Stimulated activated effector memory CD8-positive, alpha-beta T cell treated with anti-CD3 and anti-CD28 coated beads, Interleukin-12 subunit alpha, Interleukin-12 subunit beta, amount 100 ng/mL, for 72 hours (primary cell): ENCODE data around the gene PHF20.
A peak's percentile ranks its signal among the peaks of the same experiment; 100 is the strongest.
"Not testable (repeated sequence)": the region's sequence is repeated elsewhere in the genome, so short reads cannot be mapped to it uniquely, and the experiment has no call there.

Experiments
- ATAC-seq: fragments of 150-1000 bp; cut with Tn5 transposase; 2 replicates; pipeline ENCODE4 v1.10.0; 2021
- DNase-seq, 2 donors: peaks; one replicate each; pipeline ENCODE4 v3.0.0; 2021 to 2022; ENCODE audit warnings: low spot score in 2 of 2
- H3K27ac Mint-ChIP-seq: one replicate; pipeline ENCODE4 v1.8.0; 2022; ENCODE audit warnings: mild to moderate bottlenecking, mixed read lengths
- H3K36me3 Mint-ChIP-seq: one replicate; pipeline ENCODE4 v1.8.0; 2022; ENCODE audit warnings: mild to moderate bottlenecking, mixed read lengths
- H3K4me1 Mint-ChIP-seq: one replicate; pipeline ENCODE4 v1.8.0; 2022; ENCODE audit warnings: mixed read lengths
- H3K4me3 Mint-ChIP-seq: one replicate; pipeline ENCODE4 v1.8.0; 2022; ENCODE audit warnings: mild to moderate bottlenecking, mixed read lengths
- H3K9me3 Mint-ChIP-seq: one replicate; pipeline ENCODE4 v1.8.0; 2022; ENCODE audit warnings: mixed read lengths

The PHF20 gene

DNA sequence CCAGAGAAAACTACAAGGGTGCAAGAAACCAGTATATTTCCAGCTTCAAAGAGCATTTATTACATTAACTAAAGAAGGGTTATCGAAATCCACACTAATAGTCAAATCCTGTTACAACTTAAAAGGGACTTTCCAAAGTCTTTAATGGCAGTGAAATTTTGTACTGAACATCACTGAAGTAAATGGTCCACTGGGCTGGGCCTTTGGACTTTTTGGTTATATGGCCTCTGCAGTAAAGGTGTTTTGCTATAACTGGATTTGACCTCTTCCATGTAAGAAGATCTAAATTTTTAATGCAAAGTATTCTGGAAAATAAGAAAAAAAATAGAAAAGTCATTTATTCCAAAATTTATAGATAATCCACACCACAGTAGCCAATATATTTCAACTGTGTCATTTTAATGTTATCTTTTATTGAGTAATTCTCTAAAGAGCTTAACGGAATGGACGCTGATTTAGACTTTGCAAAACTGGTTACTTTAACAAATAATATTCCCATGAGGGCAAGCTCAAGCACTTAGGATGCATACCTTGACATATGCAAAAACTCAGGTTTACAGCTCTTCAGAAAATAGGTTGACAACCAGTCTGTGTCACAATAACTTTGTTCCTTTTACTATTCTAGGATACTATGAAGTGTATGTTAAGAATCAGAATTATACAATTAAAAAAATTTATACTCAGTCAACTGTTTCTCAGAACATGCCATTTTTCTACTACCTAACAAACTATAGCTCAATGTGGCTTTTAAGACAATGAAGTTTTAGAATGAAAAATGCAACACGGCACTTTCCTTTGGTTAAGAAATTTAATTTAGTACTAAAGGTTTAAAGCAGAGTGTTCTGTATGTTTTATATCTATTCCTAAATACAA, 36.8 kb upstream of the PHF20 start:
- Mint-ChIP-seq H3K27ac (peak overlapping the region; percentile 100), H3K4me3 (peak overlapping the region; percentile 85), H3K4me1 (peaks cover 63% of the 10 kb centered on the region), H3K9me3 (no peaks in the 10 kb centered on the region), H3K36me3 (peaks cover 100% of the 10 kb centered on the region)
- ATAC-seq, result no peak
- DNase-seq, result no peak

DNA sequence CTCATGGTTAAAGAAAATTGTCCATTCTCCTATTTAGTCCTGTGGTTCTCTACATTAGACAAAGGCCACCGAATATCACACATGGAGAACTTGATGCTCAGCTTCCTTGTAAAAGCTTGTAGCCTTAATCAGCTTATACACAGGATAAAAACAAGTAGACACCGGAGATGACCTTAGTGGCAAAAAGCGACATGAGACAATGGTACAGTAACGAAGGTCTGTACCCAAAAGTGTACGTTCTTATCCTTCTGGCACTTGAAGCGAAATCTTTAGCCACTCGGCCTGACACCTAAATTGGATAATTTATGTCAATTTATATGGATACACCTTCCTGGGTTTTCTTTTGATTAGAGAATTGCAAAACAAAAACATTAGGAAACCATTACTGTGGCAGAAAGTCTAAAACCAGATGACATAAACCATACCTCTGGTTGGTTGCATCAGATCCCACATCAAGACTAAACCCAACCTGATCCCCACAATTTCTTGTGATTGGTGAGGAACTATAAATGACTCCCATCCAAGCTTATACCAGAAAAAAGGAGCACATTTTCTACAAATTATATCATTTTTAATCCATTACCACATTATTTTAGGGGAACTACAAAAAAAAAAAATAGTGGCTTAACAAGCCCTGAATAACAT, 35.9 kb upstream of the PHF20 start:
- ATAC-seq (peak; percentile 18), DNase-seq (no peak)
- peak overlapping the region; percentile 100 for H3K27ac Mint-ChIP-seq
- H3K4me1 Mint-ChIP-seq, result peaks cover 65% of the 10 kb centered on the region
- H3K4me3 Mint-ChIP-seq, result peak overlapping the region; percentile 85
- peaks cover 100% of the 10 kb centered on the region for H3K36me3 Mint-ChIP-seq
- H3K9me3 Mint-ChIP-seq, result no peaks in the 10 kb centered on the region

DNA sequence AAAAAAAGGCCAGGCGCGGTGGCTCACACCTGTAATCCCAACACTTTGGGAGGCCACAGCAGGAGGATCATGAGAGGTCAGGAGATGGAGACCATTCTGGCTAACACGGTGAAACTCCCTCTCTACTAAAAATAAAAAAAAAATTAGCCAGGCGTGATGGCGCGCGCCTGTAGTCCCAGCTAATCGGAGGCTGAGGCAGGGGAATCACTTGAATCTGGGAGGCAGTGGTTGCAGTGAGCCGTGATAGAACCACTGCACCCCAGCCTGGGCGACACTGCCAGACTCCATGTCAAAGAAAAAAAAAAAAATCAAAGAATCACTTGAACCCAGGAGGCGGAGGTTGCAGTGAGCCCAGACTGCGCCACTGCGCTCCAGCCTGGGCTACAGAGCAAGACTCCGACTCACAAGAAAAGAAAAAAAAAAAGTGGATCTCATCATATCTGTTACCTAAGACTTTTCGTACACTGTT, 33.9 kb upstream of the PHF20 start:
- Mint-ChIP-seq H3K36me3 (peaks cover 100% of the 10 kb centered on the region), H3K9me3 (no peaks in the 10 kb centered on the region), H3K4me3 (peak overlapping the region; percentile 85), H3K27ac (peak overlapping the region; percentile 100), H3K4me1 (peaks cover 73% of the 10 kb centered on the region)
- ATAC-seq (no peak), DNase-seq (no peak)

DNA sequence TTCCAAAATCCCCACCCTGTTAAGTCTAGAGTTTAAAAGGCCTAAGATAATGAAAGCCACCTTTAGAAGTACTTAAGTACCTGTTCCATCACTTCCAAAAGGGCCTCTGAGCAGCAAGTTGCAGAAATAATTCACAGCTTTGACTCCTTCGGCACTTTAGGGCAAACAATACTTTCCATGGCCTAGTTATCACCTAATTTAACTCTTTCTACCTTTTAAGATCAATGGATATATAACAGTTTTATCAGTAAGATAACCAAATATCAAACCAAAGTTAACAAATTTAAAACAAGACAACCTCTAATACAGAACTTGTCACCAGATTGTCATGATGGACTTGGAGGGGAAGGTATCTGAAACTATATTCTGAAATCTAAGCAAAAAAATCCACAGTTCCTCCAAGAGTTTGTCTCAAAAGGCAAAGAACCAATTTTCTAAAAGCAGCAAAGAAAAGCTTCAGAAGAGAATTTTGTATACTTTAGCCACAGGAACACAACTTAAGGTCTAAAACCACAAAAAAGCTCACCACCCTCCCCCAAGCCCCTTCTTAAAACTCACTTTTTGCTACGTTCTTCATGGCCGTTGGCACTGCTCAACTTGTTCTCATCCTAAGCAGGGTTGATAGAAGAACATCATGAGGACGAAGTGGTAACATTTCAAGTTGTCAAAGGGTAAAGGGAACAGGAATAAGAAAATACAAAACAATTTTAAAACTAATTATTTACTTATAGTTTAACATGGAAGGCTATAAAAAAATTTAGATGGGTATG, 33.2 kb upstream of the PHF20 start:
- ATAC-seq (no peak), DNase-seq (no peak)
- Mint-ChIP-seq H3K27ac (peak overlapping the region; percentile 100), H3K36me3 (peaks cover 97% of the 10 kb centered on the region), H3K4me1 (peaks cover 73% of the 10 kb centered on the region), H3K4me3 (peak overlapping the region; percentile 85), H3K9me3 (no peaks in the 10 kb centered on the region)

DNA sequence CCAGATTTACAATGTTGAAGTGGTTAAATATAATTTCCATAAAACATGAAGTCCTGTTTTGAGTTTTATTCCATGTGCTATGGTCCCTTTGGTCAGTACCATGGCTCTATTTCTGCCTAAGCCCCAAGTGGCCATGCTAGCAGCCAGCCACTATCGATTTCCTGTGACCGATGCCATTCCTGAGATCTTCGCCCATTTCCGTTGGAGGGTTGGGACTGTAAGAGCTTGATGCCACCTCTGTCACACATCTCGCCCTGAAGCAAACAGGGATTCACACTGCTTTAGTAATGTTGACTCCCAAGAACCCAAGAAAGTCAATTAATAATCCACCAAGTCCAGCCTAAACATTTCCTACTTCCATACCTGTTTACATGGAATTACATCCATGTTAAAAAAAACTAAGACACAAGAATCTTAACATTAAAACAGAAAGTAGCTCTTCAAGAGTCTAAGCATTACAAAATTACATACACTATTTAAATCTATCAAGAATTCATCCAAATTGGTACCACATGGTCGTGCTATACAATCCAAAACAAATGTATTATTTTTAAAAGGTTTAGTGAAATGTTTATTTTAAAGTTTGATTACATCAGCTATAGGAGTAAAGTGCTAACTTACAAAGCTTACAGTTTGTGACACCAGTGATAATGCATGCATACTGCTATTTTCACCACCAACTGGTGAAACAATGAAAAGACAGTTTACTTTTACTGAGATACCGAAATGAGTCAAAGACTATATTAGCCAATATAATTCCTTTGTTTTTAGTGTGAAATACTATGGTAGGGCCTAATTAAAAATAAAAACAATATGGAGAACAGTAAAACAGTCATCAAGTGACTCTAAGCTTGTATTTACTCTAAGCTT, 32.3 kb upstream of the PHF20 start:
- H3K9me3 Mint-ChIP-seq, result no peaks in the 10 kb centered on the region
- H3K4me1 Mint-ChIP-seq, result peaks cover 73% of the 10 kb centered on the region
- ATAC-seq, result no peak
- peak overlapping the region; percentile 85 for H3K4me3 Mint-ChIP-seq
- H3K27ac Mint-ChIP-seq, result peak overlapping the region; percentile 100
- DNase-seq, result no peak
- H3K36me3 Mint-ChIP-seq, result peaks cover 94% of the 10 kb centered on the region

DNA sequence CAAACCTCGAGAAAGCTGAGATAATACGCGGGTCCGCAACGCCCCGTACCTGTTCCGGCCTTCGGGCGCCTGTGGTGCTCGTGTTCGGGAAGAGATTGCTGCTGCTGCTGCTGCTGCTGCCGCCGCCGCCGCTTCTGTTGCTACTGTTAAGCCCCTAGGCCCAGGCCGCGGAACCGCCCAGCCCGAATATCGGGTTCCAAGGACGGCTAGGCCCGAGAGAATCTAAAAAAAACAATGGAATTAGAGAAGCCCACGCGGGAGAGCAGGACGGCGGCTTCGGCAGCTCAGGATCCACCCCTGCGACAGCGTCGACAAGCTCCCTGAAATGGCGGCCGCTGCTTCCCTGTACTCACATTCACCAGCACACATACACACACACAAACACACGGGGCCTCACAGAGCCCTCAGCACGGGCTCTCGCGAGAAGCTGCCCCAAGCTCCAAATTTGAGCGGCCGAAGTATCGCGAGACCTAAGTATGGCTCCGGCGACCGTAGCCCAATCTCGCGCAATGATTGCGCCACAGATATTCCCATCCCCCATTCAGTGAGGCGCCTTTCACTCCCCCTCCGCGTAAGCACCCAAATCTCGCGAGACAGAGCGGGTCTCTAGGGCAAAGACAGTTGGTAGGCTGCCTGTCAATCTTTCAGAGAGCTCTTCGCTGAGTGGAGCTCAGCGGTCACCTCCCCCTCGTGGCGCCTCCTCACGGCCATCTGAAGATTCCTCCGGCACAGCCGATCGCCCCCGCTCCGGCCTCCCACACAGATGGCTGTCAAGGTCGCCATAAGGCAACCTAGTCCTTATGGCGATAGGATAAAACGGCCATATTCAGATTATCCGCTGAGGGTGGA, 29.7 kb upstream of the PHF20 start, which contains the start of gene RBM39:
Gene RBM39, minus strand, starts transcription at position 369 of the 849 bp plus-strand sequence. CDS start 1,386 bp downstream, outside the sequence.
- peak within 1 kb of the TSS; percentile 85 for H3K4me3 Mint-ChIP-seq
- H3K9me3 Mint-ChIP-seq, result no peaks in the 10 kb centered on the region
- H3K27ac Mint-ChIP-seq, result peak within 1 kb of the TSS; percentile 100
- H3K36me3 Mint-ChIP-seq, result peaks cover 68% of the 10 kb centered on the region
- peak; percentile 96 to 99 for DNase-seq
- ATAC-seq, result peak; percentile 91
- H3K4me1 Mint-ChIP-seq, result peaks cover 57% of the 10 kb centered on the region

DNA sequence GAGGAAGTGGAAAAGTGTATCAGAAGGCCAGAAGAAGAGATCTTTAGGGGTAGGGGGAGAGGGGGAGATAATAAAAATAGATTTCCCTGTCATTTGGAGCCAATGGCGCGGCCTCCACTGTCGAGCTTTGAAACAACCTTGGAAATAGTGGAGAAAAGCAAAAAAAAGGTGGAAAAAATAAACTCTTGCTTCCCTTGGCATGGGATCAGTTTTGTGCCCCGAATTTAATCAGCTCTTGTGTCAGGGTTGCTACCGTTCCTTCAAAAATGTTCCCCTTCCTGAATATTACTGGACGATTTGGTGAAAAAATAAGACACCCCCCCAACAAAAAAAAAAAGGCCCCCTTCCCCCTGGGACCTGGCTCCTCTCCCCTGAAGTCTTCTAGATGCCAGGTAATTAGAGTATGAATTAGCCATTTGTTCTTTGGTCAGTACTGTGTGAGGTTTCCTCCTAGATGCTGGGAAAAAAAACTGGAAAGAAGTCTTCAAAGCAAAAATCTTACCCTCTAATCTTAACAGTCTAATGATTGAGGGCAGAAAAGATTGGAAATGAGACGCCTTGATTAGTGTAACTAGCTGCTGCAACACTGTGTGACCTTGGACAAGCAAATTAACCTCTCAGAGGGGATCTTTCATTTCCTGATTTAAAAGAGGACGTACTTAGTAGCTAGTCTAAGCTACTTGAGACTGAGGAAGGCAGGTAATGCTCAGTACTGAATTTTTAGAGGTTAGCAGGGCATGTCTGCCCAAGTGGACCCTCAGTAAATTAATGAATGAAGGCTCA, 28.9 kb upstream of the PHF20 start:
- H3K4me3 Mint-ChIP-seq, result peak overlapping the region; percentile 85
- DNase-seq (no peak), ATAC-seq (no peak)
- H3K27ac Mint-ChIP-seq, result peak overlapping the region; percentile 100
- peaks cover 60% of the 10 kb centered on the region for H3K36me3 Mint-ChIP-seq
- no peaks in the 10 kb centered on the region for H3K9me3 Mint-ChIP-seq
- H3K4me1 Mint-ChIP-seq, result peaks cover 56% of the 10 kb centered on the region

DNA sequence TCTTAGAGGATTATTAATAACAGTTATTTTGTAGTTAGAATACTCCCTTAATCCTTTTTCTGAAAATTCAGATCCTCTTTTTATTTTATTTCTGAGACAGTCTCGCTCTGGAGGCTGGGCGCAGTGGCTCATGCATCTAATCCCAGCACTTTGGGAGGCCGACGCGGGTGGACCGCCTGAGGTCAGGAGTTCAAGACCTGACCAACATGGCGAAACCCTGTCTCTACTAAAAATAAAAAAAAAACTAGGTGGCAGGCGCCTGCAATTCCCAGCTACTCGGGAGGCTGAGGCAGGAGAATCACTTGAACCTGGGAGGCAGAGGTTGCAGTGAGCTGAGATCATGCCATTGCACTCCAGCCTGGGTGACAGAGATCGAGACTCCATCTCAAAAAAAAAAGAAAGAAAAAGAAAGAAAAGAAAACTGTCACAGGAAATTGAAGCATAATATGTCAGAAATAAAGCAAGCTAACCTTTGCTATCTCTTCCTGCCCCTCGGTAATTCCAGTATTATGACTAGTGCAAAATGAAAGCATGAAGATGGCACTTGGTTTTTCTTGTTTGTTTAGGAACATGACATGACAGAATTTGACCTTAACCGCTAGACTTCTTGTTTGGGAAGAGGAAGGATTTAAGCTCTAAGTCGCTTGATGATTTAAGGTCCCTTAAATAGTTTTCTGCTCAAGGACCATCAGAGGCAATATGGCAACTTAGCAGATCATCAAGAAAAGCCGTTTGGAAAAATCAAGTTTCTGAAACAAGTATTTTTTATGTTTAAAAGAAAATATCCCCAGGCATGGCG, 27.9 kb upstream of the PHF20 start:
- Mint-ChIP-seq H3K4me1 (peaks cover 47% of the 10 kb centered on the region), H3K4me3 (peak overlapping the region; percentile 85)
- peak in 1 of 2 donors; percentile 66 for DNase-seq

DNA sequence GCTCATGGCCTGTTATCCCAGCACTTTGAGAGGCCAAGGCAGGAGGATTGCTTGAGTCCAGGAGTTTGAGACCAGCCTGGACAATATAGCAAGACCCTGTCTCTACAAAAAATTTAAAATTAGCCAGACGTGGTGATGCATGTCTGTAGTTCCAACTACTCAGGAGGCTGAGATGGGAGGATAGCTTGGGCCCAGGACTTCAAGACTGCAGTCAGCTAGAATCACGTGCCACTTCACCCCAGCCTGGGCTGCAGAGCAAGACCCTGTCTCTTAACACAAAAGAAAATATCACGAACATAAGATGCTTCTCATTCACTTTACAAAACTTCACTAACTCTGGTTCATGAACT, 27.3 kb upstream of the PHF20 start:
- not testable (repeated sequence) for DNase-seq, ATAC-seq, H3K9me3 Mint-ChIP-seq
- peak overlapping the region; percentile 100 for H3K27ac Mint-ChIP-seq
- peak overlapping the region; percentile 85 for H3K4me3 Mint-ChIP-seq
- peaks cover 44% of the 10 kb centered on the region for H3K36me3 Mint-ChIP-seq
- H3K4me1 Mint-ChIP-seq, result peaks cover 42% of the 10 kb centered on the region

More for the DNA sequence above, 27.9 kb upstream of the PHF20 start:
- H3K36me3 Mint-ChIP-seq, result peaks cover 50% of the 10 kb centered on the region
- peak; percentile 1 for ATAC-seq
- peak overlapping the region; percentile 100 for H3K27ac Mint-ChIP-seq
- no peaks in the 10 kb centered on the region for H3K9me3 Mint-ChIP-seq

DNA sequence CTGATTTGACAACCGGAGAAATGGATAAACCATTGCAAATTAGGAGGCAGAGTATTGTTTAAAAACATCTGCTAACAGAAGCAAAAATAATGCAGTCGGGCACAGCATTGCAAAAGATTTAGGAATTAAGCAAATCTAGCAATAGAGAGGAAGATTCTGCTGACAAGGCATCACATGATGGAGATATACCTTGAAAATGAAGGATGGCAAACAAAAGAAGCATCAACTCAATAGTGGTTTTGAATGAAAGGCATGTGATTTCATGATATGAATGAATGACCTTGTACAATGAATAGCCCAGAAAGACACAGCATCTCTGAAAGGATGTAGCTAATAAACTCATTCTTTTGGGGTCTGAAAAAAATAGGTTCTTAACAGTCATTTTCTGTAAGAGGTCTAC, 21.2 kb upstream of the PHF20 start:
- Mint-ChIP-seq H3K4me3 (no peak overlapping the region), H3K9me3 (no peaks in the 10 kb centered on the region), H3K27ac (no peak overlapping the region), H3K4me1 (no peaks in the 10 kb centered on the region), H3K36me3 (no peaks in the 10 kb centered on the region)
- no peak for ATAC-seq
- no peak for DNase-seq

DNA sequence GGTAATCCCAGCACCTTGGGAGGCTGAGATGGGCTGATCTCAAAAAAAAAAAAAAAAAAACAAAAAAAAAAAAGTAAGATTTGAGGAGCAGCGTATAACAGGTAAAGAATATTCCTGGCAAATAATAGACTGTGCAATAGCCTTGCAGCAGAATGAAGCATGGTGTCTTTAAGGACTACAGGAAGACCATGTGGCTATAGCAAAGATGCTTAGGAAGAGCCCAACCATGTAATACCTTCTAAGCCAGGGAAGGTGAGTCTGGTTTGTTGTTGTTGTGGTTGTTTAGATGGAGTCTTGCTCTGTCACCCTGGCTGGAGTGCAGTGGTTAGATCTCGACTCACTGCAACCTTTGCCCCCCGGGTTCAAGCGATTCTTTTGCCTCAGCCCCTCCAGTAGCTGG, 15.4 kb upstream of the PHF20 start:
- no peaks in the 10 kb centered on the region for H3K9me3 Mint-ChIP-seq
- H3K36me3 Mint-ChIP-seq, result no peaks in the 10 kb centered on the region
- no peak overlapping the region for H3K27ac Mint-ChIP-seq
- no peak for ATAC-seq
- no peak overlapping the region for H3K4me3 Mint-ChIP-seq
- DNase-seq, result no peak
- peaks cover 6% of the 10 kb centered on the region for H3K4me1 Mint-ChIP-seq

DNA sequence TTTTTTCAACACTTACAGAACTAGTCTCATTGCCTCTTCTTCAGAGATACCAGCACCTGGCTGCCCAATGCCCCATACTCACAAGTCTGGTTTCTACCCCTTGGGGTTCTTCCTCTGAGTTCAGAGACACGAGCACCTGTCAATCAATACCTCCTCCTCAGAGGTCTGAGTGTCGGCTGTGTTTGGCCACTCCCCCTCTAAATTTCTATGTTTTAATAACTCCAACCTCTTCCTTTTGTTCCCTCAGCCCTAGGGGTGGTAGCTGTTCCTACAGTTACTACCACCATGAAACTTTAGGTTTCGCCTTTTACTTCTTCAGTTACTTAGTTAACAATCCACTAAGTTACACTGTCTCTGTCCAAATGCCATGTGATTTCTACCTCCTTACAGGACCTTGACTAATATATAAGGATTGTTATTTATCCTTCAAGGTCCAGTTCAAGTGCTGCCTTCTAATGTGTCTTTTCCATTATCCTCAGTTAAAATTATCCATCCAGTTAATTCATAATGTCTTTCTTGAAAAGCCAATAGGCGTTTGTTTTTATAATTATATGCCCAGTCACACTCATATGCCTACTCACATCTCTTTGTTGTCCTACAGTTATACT, 14.6 kb upstream of the PHF20 start:
- no peaks in the 10 kb centered on the region for H3K36me3 Mint-ChIP-seq
- no peak overlapping the region for H3K4me3 Mint-ChIP-seq
- H3K27ac Mint-ChIP-seq, result peak overlapping the region; percentile 35
- DNase-seq, result no peak
- ATAC-seq, result peak; percentile 45
- H3K4me1 Mint-ChIP-seq, result peaks cover 6% of the 10 kb centered on the region
- H3K9me3 Mint-ChIP-seq, result no peaks in the 10 kb centered on the region
